ENCODE measurements around the gene ZCCHC14. TPM values are rescaled to one million over a fixed set of nuclear protein-coding genes. Genes with fewer than 3 reads are reported as not detected.
"Not testable (repeated sequence)": the region's sequence is repeated elsewhere in the genome, so short reads cannot be mapped to it uniquely, and the experiment has no call there.

Gene ZCCHC14
- polyA plus RNA-seq, 2 of the 4 experiments (the other 2 are of a cell fraction): 3.8 to 7.3 TPM

GRCh38 chr16:87484487-87485331, 8.1 kb downstream of the ZCCHC14 start:
- POLR2A ChIA-PET: no interaction called here
- no peak for FAIRE-seq

GRCh38 chr16:87483481-87483880, 9.3 kb downstream of the ZCCHC14 start:
- H3K9me3 ChIP-seq: no peaks in the 10 kb centered on the region
- 86% methylated on average over 5 of the region's 5 CpGs for WGBS (ENCODE audit: missing lambda C conversion rate)

More at GRCh38 chr16:87484487-87485331, 8.1 kb downstream of the ZCCHC14 start:
- Histone ChIP-seq H3K9me3 (no peaks in the 10 kb centered on the region), H3K4me1 (peaks cover 20% of the 10 kb centered on the region), H3K27ac (peak overlapping the region in 1 of 2 experiments; percentile 23; a peak in 1 of 6 replicates), H3K4me3 (no peak overlapping the region), H3K4me2 (peak overlapping the region; percentile 8; the same call in 1 of the 3 replicates)
- CTCF ChIA-PET: interaction anchor here (1.4 kb wide), 1 partner anchor 86 kb away, joined by 4 read pairs; no protein-coding TSS in a partner anchor
- TF ChIP-seq HOXB5 (CRISPR knock-in tag; IDR thresholded peaks at IDR 0.05) (no peak), TP53 (CRISPR knock-in tag; IDR thresholded peaks at IDR 0.05) (no peak), RNF2 (IDR thresholded peaks at IDR 0.05; ENCODE audit: borderline replicate concordance, low read depth) (no peak), ZSCAN20 (CRISPR knock-in tag; IDR thresholded peaks at IDR 0.05) (no peak), NFE2L2 (conservative IDR thresholded peaks at IDR 0.05; ENCODE audit: low read length) (no peak), MAFK (IDR thresholded peaks at IDR 0.05; ENCODE audit: partially characterized antibody) (no peak), ESRRA (IDR thresholded peaks at IDR 0.05; ENCODE audit: borderline replicate concordance, low read length) (no peak), RAD21 (conservative IDR thresholded peaks at IDR 0.05 in 1 of 2, IDR thresholded peaks at IDR 0.05 in 1 of 2) (no peak), BHLHE40 (IDR thresholded peaks at IDR 0.05; ENCODE audit: low read depth, low read length) (no peak)
- DNase-seq (ENCODE audit: low read depth in 1 of 2, low spot score in 1 of 2) (no peak), ATAC-seq (no peak)
- WGBS (ENCODE audit: missing lambda C conversion rate): 87% methylated on average over 21 of the region's 22 CpGs

GRCh38 chr16:87482670-87483069, 10.2 kb downstream of the ZCCHC14 start:
- peaks cover 20% of the 10 kb centered on the region for H3K4me1 ChIP-seq
- ATAC-seq: not testable (repeated sequence)
- 92% methylated on average over 6 of the region's 6 CpGs for WGBS (ENCODE audit: missing lambda C conversion rate)

More at GRCh38 chr16:87483481-87483880, 9.3 kb downstream of the ZCCHC14 start:
- Histone ChIP-seq H3K4me3 (no peak overlapping the region), H3K27ac (no peak overlapping the region), H3K4me1 (peaks cover 20% of the 10 kb centered on the region), H3K4me2 (no peak overlapping the region)
- no peak for TF ChIP-seq HOXB13 (CRISPR knock-in tag; IDR thresholded peaks at IDR 0.05; ENCODE audit: low read depth)
- TF ChIP-seq CBX8 (IDR thresholded peaks at IDR 0.05): no peak
- no peak for TF ChIP-seq ZSCAN20 (CRISPR knock-in tag; IDR thresholded peaks at IDR 0.05)
- TF ChIP-seq JUN (IDR thresholded peaks at IDR 0.05): no peak
- no peak for TF ChIP-seq ZNF302 (CRISPR knock-in tag; IDR thresholded peaks at IDR 0.05)
- TF ChIP-seq USF2 (IDR thresholded peaks at IDR 0.05): no peak
- TF ChIP-seq HDAC2 (IDR thresholded peaks at IDR 0.05): no peak
- TF ChIP-seq ESRRA (IDR thresholded peaks at IDR 0.05; ENCODE audit: borderline replicate concordance, low read length): no peak
- no peak for TF ChIP-seq HOXB5 (CRISPR knock-in tag; IDR thresholded peaks at IDR 0.05)
- TF ChIP-seq EHF (CRISPR knock-in tag; IDR thresholded peaks at IDR 0.05): no peak
- no peak for TF ChIP-seq BCL3 (IDR thresholded peaks at IDR 0.05)
- no peak for TF ChIP-seq FOSL2 (IDR thresholded peaks at IDR 0.05)
- TF ChIP-seq FOSL2 (CRISPR knock-in tag; IDR thresholded peaks at IDR 0.05): no peak
- TF ChIP-seq HEYL (CRISPR knock-in tag; IDR thresholded peaks at IDR 0.05): no peak
- no peak for TF ChIP-seq RCOR1 (IDR thresholded peaks at IDR 0.05; ENCODE audit: low read depth, low read length)
- no peak for TF ChIP-seq REST (IDR thresholded peaks at IDR 0.05)
- TF ChIP-seq ZC3H11A (IDR thresholded peaks at IDR 0.05): no peak
- TF ChIP-seq TP53 (CRISPR knock-in tag; IDR thresholded peaks at IDR 0.05): no peak
- DNase-seq (ENCODE audit: low read depth in 1 of 2, low spot score in 1 of 2): no peak
- CTCF ChIA-PET: interaction anchor here (0.6 to 0.8 kb wide), 2 partner anchors 8 to 674 kb away, joined by 3 to 5 read pairs; no protein-coding TSS in a partner anchor
- POLR2A ChIA-PET: no interaction called here
- FAIRE-seq: no peak
- ATAC-seq: no peak

More at GRCh38 chr16:87482670-87483069, 10.2 kb downstream of the ZCCHC14 start:
- ChIA-PET POLR2A (interaction anchor here (0.7 kb wide), 1 partner anchor 12 kb away, joined by 4 read pairs; no protein-coding TSS in a partner anchor), CTCF (interaction anchor here (0.8 kb wide), 1 partner anchor 9 kb away, joined by 5 read pairs; no protein-coding TSS in a partner anchor)
- not testable (repeated sequence) for H3K9me3 ChIP-seq; H3K27ac ChIP-seq; DNase-seq (ENCODE audit: low read depth in 1 of 2, low spot score in 1 of 2); H3K4me3 ChIP-seq; FAIRE-seq; H3K4me2 ChIP-seq

Measured in A549 (cell line).